B cell (primary cell): ENCODE measurements around the gene TAF8. TPM values are rescaled to one million over a fixed set of nuclear protein-coding genes. Genes with fewer than 3 reads are reported as not detected.

Experiments used
- ATAC-seq: fragments of 200-7000 bp; cut with Tn5 transposase; one replicate; pipeline ENCODE4 v1.10.0; 2021; ENCODE audit warnings: low read depth, mild to moderate bottlenecking, moderate number of reproducible peaks, moderate library complexity
- CTCF ChIA-PET: fragments of 350-600 bp; sonication (Branson Sonifier 250); formaldehyde crosslinking; loops from one replicate; lab custom pipeline; 2021; ENCODE audit warnings: antibody characterized with exemption, inconsistent platforms; lab: Charles Lee
- POLR2A ChIA-PET: fragments of 350-600 bp; sonication (Branson Sonifier 250); formaldehyde crosslinking; loops from one replicate; lab custom pipeline; 2021; ENCODE audit warnings: antibody characterized with exemption; lab: Charles Lee
- DNase-seq: peaks from one replicate; pipeline ENCODE4 v3.0.0; 2013
- H2AFZ ChIP-seq: 2 replicates; pipeline ENCODE4 v1.6.1; 2012; ENCODE audit warnings: mild to moderate bottlenecking, low read depth, low read length; ENCODE audit not compliant: insufficient read depth, poor library complexity, severe bottlenecking
- H3K27ac ChIP-seq, 2 donors: 1 replicate in 1 of 2; 2 replicates in 1 of 2; pipeline ENCODE4 v1.5.1; 2012 to 2013; ENCODE audit warnings: low read length in 2 of 2, mild to moderate bottlenecking in 2 of 2, moderate library complexity in 1 of 2
- H3K27me3 ChIP-seq, 4 experiments: fragments of 200-600 bp in 1 of 4; sonication (generic) in 1 of 4; replicated peaks in 1 of 4; 1 replicate in 2 of 4; 2 replicates in 2 of 4; pipeline versions ENCODE4 v1.6.1 to v1.7.0; 2013 to 2016; ENCODE audit warnings: low read length in 3 of 4, mild to moderate bottlenecking in 2 of 4, mixed read lengths in 1 of 4, moderate library complexity in 1 of 4; ENCODE audit not compliant: insufficient read depth in 4 of 4, control insufficient read depth in 3 of 4; ENCODE audit errors: control extremely low read depth in 1 of 4
- H3K36me3 ChIP-seq, 2 experiments: replicated peaks in 1 of 2; 1 replicate in 1 of 2; 2 replicates in 1 of 2; pipeline versions ENCODE4 v1.6.1 to v1.7.1; 2013; ENCODE audit warnings: low read length in 1 of 2; ENCODE audit not compliant: insufficient read depth in 2 of 2, control insufficient read depth in 1 of 2; ENCODE audit errors: control extremely low read depth in 1 of 2, extremely low read depth in 1 of 2
- H3K4me1 ChIP-seq, 2 donors: fragments of 200-600 bp in 1 of 2; sonication (generic) in 1 of 2; 1 replicate in 1 of 2; 2 replicates in 1 of 2; pipeline versions ENCODE4 v1.5.1 to v1.6.1; 2013 to 2017; ENCODE audit warnings: low read length in 2 of 2; ENCODE audit not compliant: control insufficient read depth in 2 of 2, insufficient read depth in 2 of 2
- H3K4me2 ChIP-seq: replicated peaks from 2 replicates; pipeline ENCODE3; 2012; ENCODE audit warnings: mild to moderate bottlenecking, low read depth, low read length; ENCODE audit not compliant: poor library complexity, severe bottlenecking
- H3K4me3 ChIP-seq, 5 experiments: fragments of 200-600 bp in 1 of 5; sonication (generic) in 1 of 5; 1 replicate in 3 of 5; 2 replicates in 2 of 5; pipeline versions ENCODE4 v1.5.1 to v1.7.0; 2011 to 2016; ENCODE audit warnings: low read length in 4 of 5, mild to moderate bottlenecking in 4 of 5, low read depth in 2 of 5, control low read depth in 1 of 5, moderate library complexity in 1 of 5; ENCODE audit not compliant: insufficient read depth in 1 of 5; ENCODE audit errors: control extremely low read depth in 1 of 5, extremely low read depth in 1 of 5
- H3K79me2 ChIP-seq: fragments of 200-600 bp; sonication (generic); one replicate; pipeline ENCODE4 v1.6.0; 2016; ENCODE audit warnings: low read length; ENCODE audit not compliant: control insufficient read depth, insufficient read depth
- H3K9ac ChIP-seq: fragments of 200-600 bp; sonication (generic); 2 replicates; pipeline ENCODE4 v1.6.1; 2017; ENCODE audit warnings: mild to moderate bottlenecking, low read length, moderate library complexity
- H3K9me3 ChIP-seq, 3 donors: one replicate each; pipeline versions ENCODE4 v1.6.1 to v1.7.1; 2013; ENCODE audit warnings: low read length in 2 of 3; ENCODE audit not compliant: control insufficient read depth in 2 of 3, insufficient read depth in 1 of 3; ENCODE audit errors: control extremely low read depth in 1 of 3
- H4K20me1 ChIP-seq: 2 replicates; pipeline ENCODE4 v1.6.0; 2012; ENCODE audit warnings: mild to moderate bottlenecking, low read length; ENCODE audit not compliant: insufficient read depth, control insufficient read depth, poor library complexity, severe bottlenecking
- H3K27ac Mint-ChIP-seq: one replicate; pipeline ENCODE4 v1.8.0; 2021; ENCODE audit warnings: mixed read lengths
- H3K27me3 Mint-ChIP-seq: one replicate; pipeline ENCODE4 v1.8.0; 2021; ENCODE audit warnings: mixed read lengths
- H3K4me1 Mint-ChIP-seq: one replicate; pipeline ENCODE4 v1.8.0; 2021; ENCODE audit warnings: mixed read lengths
- H3K4me3 Mint-ChIP-seq: one replicate; pipeline ENCODE4 v1.8.0; 2021; ENCODE audit warnings: mixed read lengths
- H3K9me3 Mint-ChIP-seq: one replicate; pipeline ENCODE4 v1.8.0; 2022; ENCODE audit warnings: mixed read lengths; ENCODE audit not compliant: insufficient read depth
- CTCF ChIP-seq: fragments of 200-600 bp; IDR thresholded peaks from one replicate; pipeline ENCODE4 v1.8.0; 2022; ENCODE audit warnings: antibody characterized with exemption, mild to moderate bottlenecking
- EZH2 ChIP-seq: IDR thresholded peaks from 2 replicates; pipeline ENCODE4 v1.6.1; 2012; ENCODE audit warnings: borderline replicate concordance, low read depth, mild to moderate bottlenecking, moderate library complexity, low read length; ENCODE audit not compliant: insufficient read depth, poor library complexity, severe bottlenecking
- whole genome bisulfite sequencing: methylation state at CpG from one replicate; pipeline ENCODE4 v1.1.5; 2013; ENCODE audit warnings: missing lambda C conversion rate; ENCODE audit not compliant: insufficient coverage; 5-methylcytosine and 5-hydroxymethylcytosine counted together
- intact Hi-C: fragments of 100-400 bp; cut with micrococcal nuclease; formaldehyde crosslinking; loops from one replicate; pipeline ENCODE4 v1.10.0; 2022
- polyA plus RNA-seq: library from polyadenylated mRNA; depleted of rRNA; stranded (reverse); fragments of >200 nt; gene quantifications from 2 replicates; pipeline ENCODE4 v1.2.3, GENCODE V29; 2012
- total RNA-seq, 2 donors: library from RNA; stranded (reverse); fragments of 120-200 nt in 1 of 2; gene quantifications; 1 replicate in 1 of 2; 2 replicates in 1 of 2; pipeline versions ENCODE4 v1.2.3 to v1.2.4, GENCODE V29; 2013 to 2022

TAF8 gene
- total and polyA plus RNA-seq, 2 donors (not counting 1 experiment from before 2014, with no cell fraction given): 30.6 to 67.0 TPM

GRCh38 chr6:42071881-42072583 is 21.7 kb downstream of the TAF8 start:
- ChIA-PET CTCF (interaction anchor here (1.1 to 3.4 kb wide), 2 partner anchors 27 to 475 kb away, joined by 4 to 14 read pairs; no protein-coding TSS in a partner anchor), POLR2A (interaction anchor here (0.6 kb wide), 1 partner anchor 617 kb away, joined by 5 read pairs; no protein-coding TSS in a partner anchor)
- H3K4me2 ChIP-seq: no peak overlapping the region
- WGBS: 0% methylated on average over 1 of the region's 6 CpGs
- H3K27ac ChIP-seq: no peak overlapping the region
- no peaks in the 10 kb centered on the region for H3K27me3 Mint-ChIP-seq
- no peaks in the 10 kb centered on the region for H3K4me1 ChIP-seq
- no peaks in the 10 kb centered on the region for H3K9me3 Mint-ChIP-seq
- TF ChIP-seq CTCF (no peak), EZH2 (no peak)
- no peak overlapping the region for H3K4me3 Mint-ChIP-seq
- no peaks in the 10 kb centered on the region for H3K27me3 ChIP-seq
- H3K79me2 ChIP-seq: no peaks in the 10 kb centered on the region
- no peak overlapping the region for H2AFZ ChIP-seq
- H3K9ac ChIP-seq: no peak overlapping the region
- ATAC-seq (no peak), DNase-seq (no peak)
- H3K27ac Mint-ChIP-seq: no peak overlapping the region
- H3K4me3 ChIP-seq: no peak overlapping the region
- no peaks in the 10 kb centered on the region for H3K4me1 Mint-ChIP-seq
- H3K36me3 ChIP-seq: peaks cover 5 to 71% of the 10 kb centered on the region in 2 experiments
- H4K20me1 ChIP-seq: no peaks in the 10 kb centered on the region
- intact Hi-C loops: no loop called here
- H3K9me3 ChIP-seq: no peaks in the 10 kb centered on the region

GRCh38 chr6:42073287-42073686 is 23.0 kb downstream of the TAF8 start:
- CTCF ChIA-PET: interaction anchor here (1.1 to 3.4 kb wide), 3 partner anchors 28 to 474 kb away, joined by 4 to 14 read pairs (median 4); no protein-coding TSS in a partner anchor
- Histone ChIP-seq H3K4me1 (no peaks in the 10 kb centered on the region), H3K9ac (no peak overlapping the region), H4K20me1 (no peaks in the 10 kb centered on the region), H3K36me3 (peaks cover 1 to 71% of the 10 kb centered on the region in 2 experiments), H2AFZ (no peak overlapping the region), H3K9me3 (no peaks in the 10 kb centered on the region), H3K4me3 (no peak overlapping the region), H3K4me2 (no peak overlapping the region), H3K79me2 (no peaks in the 10 kb centered on the region), H3K27me3 (no peaks in the 10 kb centered on the region), H3K27ac (no peak overlapping the region)
- Mint-ChIP-seq H3K4me1 (no peaks in the 10 kb centered on the region), H3K9me3 (no peaks in the 10 kb centered on the region), H3K27ac (no peak overlapping the region), H3K4me3 (no peak overlapping the region), H3K27me3 (no peaks in the 10 kb centered on the region)
- POLR2A ChIA-PET: interaction anchor here (0.6 kb wide), 1 partner anchor 1495 kb away, joined by 6 read pairs; no protein-coding TSS in a partner anchor
- intact Hi-C loops: no loop called here
- no peak for ATAC-seq
- no peak for TF ChIP-seq CTCF
- TF ChIP-seq EZH2: no peak
- DNase-seq: no peak
- 72% methylated on average over 2 of the region's 2 CpGs for WGBS
